Right lobe of liver (tissue), 6 donors: ENCODE results near the gene ASB11. TPM values are rescaled to one million over a fixed set of nuclear protein-coding genes. Genes with fewer than 3 reads are reported as not detected.
A peak's percentile ranks its signal among the peaks of the same experiment; 100 is the strongest.

ENCODE experiments used
- ATAC-seq, 4 donors: fragments of 200-7000 bp; cut with Tn5 transposase; one replicate each; pipeline ENCODE4 v1.9.1; 2020; ENCODE audit warnings: mild to moderate bottlenecking in 4 of 4, moderate library complexity in 4 of 4
- DNase-seq, 3 donors: peaks; one replicate each; pipeline ENCODE4 v3.0.0-alpha.2; 2020
- H3K27ac ChIP-seq, 3 donors: fragments of 200-600 bp; one replicate each; pipeline ENCODE4 v1.8.0; 2022
- H3K27me3 ChIP-seq, 2 donors: fragments of 200-600 bp; one replicate each; pipeline ENCODE4 v1.8.0; 2022
- H3K36me3 ChIP-seq, 4 donors: fragments of 200-600 bp; sonication (generic) in 1 of 4; one replicate each; pipeline versions ENCODE4 v1.5.1 to v1.8.0; 2017 to 2022; ENCODE audit warnings: control low read depth in 1 of 4
- H3K4me1 ChIP-seq, 4 donors: fragments of 200-600 bp; sonication (generic) in 1 of 4; one replicate each; pipeline versions ENCODE4 v1.5.1 to v1.8.0; 2017 to 2022; ENCODE audit warnings: control low read depth in 1 of 4
- H3K4me3 ChIP-seq, 3 donors: fragments of 200-600 bp; one replicate each; pipeline ENCODE4 v1.8.0; 2022
- H3K9me3 ChIP-seq, 4 donors: fragments of 200-600 bp; sonication (generic) in 1 of 4; one replicate each; pipeline versions ENCODE4 v1.5.1 to v1.8.0; 2017 to 2022; ENCODE audit warnings: control low read depth in 1 of 4
- POLR2A ChIP-seq: fragments of 450-650 bp; IDR thresholded peaks from one replicate; pipeline ENCODE4 v1.6.1; 2017; ENCODE audit warnings: antibody characterized with exemption, mild to moderate bottlenecking
- WGBS: methylation state at CpG from one replicate; pipeline ENCODE4 v1.1.6; 2018; ENCODE audit warnings: low coverage, low lambda C conversion rate; ENCODE audit not compliant: insufficient coverage; ENCODE audit errors: missing lambda C conversion rate; 5-methylcytosine and 5-hydroxymethylcytosine counted together
- intact Hi-C, 2 donors: fragments of 100-400 bp; cut with DNase I; formaldehyde crosslinking; loops; one replicate each; pipeline versions ENCODE4 v1.11.2 to v1.14.1; 2022
- total RNA-seq, 6 experiments: library from RNA; depleted of rRNA in 2 of 6; stranded (reverse); fragments of >200 nt in 2 of 6; fragmentation: NEBNext Ultra II Directional in 3 of 6; extraction: Animal tissue kit (Norgen Biotek cat#: 25700) in 3 of 6; gene quantifications; one replicate each; pipeline versions ENCODE4 v1.1.0 to v1.2.4, GENCODE V29; 2016 to 2023
- TF ChIP-seq, protein P1 (sequence below), 4 donors: fragments of 200-600 bp in 3 of 4; fragments of 450-650 bp in 1 of 4; IDR thresholded peaks; one replicate each; pipeline versions ENCODE4 v1.5.1 to v1.8.0; 2016 to 2022; ENCODE audit warnings: antibody characterized with exemption in 4 of 4, mild to moderate bottlenecking in 2 of 4
- donor health status: DM: no; HTN: yes; CAD: no.
- donor health status: DM: no; HTN: no; CAD: no.
- donor health status: DM: no; HTN: no; CAD: no.
- donor health status: DM: no; HTN: yes; CAD: no.
- donor health status: DM: no; HTN: yes; CAD: no.

Gene ASB11
- total RNA-seq, 6 experiments from 2014 or later: not detected

DNA sequence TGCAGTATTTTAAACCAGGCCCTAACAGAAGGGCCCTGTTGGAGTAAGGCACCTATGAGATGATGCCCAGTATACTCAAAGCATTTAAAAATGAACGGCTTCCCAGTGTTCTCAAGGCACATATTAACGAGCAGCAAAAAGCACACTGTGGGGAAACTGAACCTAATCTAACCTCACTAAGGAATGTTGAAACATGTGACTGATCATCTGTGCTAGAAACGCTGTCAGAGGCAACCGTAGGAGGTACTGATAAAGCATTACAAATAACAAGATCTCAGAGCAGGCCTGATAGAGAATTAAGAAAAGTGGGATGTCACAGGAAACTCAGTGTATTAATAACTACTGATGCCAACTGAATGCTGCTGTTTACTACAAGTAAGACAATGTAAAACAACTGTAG is 69.5 kb downstream of the ASB11 start:
- ATAC-seq: no peak
- intact Hi-C loops: no loop called here
- Histone ChIP-seq H3K27ac (no peak overlapping the region), H3K36me3 (no peaks in the 10 kb centered on the region), H3K27me3 (no peaks in the 10 kb centered on the region), H3K4me3 (no peak overlapping the region), H3K9me3 (no peaks in the 10 kb centered on the region), H3K4me1 (no peaks in the 10 kb centered on the region)
- DNase-seq: no peak
- WGBS: 28% methylated on average over 4 of the region's 4 CpGs
- no peak for TF ChIP-seq POLR2A
- TF ChIP-seq, protein P1, sequence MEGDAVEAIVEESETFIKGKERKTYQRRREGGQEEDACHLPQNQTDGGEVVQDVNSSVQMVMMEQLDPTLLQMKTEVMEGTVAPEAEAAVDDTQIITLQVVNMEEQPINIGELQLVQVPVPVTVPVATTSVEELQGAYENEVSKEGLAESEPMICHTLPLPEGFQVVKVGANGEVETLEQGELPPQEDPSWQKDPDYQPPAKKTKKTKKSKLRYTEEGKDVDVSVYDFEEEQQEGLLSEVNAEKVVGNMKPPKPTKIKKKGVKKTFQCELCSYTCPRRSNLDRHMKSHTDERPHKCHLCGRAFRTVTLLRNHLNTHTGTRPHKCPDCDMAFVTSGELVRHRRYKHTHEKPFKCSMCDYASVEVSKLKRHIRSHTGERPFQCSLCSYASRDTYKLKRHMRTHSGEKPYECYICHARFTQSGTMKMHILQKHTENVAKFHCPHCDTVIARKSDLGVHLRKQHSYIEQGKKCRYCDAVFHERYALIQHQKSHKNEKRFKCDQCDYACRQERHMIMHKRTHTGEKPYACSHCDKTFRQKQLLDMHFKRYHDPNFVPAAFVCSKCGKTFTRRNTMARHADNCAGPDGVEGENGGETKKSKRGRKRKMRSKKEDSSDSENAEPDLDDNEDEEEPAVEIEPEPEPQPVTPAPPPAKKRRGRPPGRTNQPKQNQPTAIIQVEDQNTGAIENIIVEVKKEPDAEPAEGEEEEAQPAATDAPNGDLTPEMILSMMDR (IDR thresholded peaks at IDR 0.05): no peak

DNA sequence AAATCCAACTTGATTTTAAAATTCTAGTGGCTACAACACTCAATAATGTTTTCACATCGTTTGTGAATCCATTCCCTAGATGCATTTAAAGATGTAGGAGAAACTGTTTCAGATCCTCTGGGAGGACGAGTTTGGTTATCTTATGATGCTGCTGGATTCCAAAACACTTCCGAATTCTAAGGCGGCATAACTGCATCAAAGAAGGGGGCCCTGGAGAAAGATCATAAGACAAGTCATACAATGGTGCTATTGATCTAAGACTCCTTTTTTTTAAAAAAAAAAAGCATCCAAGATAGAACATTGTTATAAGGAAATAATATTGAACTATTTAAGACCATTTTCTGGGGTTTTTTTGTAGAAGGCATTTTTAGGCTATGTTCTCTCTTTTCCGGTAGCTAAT is 71.0 kb downstream of the ASB11 start:
- TF ChIP-seq, protein P1 (IDR thresholded peaks at IDR 0.05): no peak
- no peak for TF ChIP-seq POLR2A
- no peak for ATAC-seq
- intact Hi-C loops: no loop called here
- Histone ChIP-seq H3K4me3 (no peak overlapping the region), H3K9me3 (no peaks in the 10 kb centered on the region), H3K36me3 (no peaks in the 10 kb centered on the region), H3K4me1 (no peaks in the 10 kb centered on the region), H3K27me3 (no peaks in the 10 kb centered on the region), H3K27ac (no peak overlapping the region)
- DNase-seq: no peak
- 60% methylated on average over 5 of the region's 5 CpGs for WGBS

DNA sequence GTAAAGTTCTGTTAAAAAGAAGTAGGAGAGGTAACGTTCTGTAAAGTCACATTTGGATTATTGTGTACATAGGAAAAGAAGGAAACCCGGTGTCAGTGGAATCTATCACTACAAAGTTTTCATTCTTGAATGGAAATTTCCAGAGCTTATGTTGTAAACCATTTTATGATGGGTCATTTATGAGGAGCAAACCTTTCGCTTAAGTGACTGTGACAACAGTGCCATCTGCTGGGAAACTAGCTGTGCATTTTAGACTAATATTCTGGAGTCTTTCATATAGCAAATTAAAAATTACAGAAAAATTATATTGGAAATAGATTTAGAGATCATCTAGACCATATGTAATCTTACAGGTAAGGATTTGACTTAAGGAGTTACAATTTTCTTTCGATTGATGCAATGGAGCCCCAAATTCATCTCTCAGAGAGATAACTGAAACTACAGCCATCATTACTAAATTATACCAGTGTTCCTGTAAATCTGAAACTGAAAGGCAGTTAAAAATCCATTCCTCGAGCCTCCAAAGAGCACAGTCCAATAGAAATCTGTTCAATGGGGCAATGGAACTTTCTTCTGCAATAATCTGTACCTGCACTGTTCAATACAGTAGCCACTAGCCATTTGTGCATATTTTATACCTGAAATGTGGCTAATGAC is 72.4 kb downstream of the ASB11 start:
- intact Hi-C loops: no loop called here
- 8% methylated on average over 5 of the region's 5 CpGs for WGBS
- TF ChIP-seq POLR2A: no peak
- TF ChIP-seq, protein P1 (IDR thresholded peaks at IDR 0.05): peak; percentile 43 to 73 (median 70)
- Histone ChIP-seq H3K36me3 (no peaks in the 10 kb centered on the region), H3K27me3 (no peaks in the 10 kb centered on the region), H3K4me1 (no peaks in the 10 kb centered on the region), H3K9me3 (no peaks in the 10 kb centered on the region), H3K4me3 (no peak overlapping the region), H3K27ac (no peak overlapping the region)
- ATAC-seq (peak; percentile 56 to 83 (median 67)), DNase-seq (no peak)

DNA sequence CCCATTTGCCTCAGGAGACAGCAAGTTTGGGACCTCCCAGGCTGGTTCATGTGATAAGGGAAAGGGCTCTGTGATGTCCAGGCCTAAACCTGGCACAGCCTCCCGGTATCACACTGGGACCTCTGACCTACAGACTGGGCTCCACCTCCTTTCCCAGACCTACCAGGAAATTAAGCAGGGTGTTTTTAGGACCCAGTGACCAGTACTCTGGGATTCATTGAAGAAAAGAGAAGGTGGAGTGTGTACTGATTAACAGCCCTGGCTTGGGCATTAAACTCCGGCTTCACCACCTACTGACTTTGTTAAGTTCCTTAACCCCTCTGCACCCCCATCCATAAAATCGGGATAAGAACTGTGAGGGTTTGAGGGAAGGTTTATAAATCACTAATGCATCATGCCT is 74.1 kb downstream of the ASB11 start:
- no peak overlapping the region for H3K4me3 ChIP-seq
- TF ChIP-seq POLR2A: no peak
- TF ChIP-seq, protein P1 (IDR thresholded peaks at IDR 0.05): no peak
- no peak overlapping the region for H3K27ac ChIP-seq
- peak; percentile 64 to 79 (median 74) for ATAC-seq
- intact Hi-C loops: no loop called here
- no peaks in the 10 kb centered on the region for H3K4me1 ChIP-seq
- H3K36me3 ChIP-seq: no peaks in the 10 kb centered on the region
- 27% methylated on average over 3 of the region's 3 CpGs for WGBS
- no peak for DNase-seq
- no peaks in the 10 kb centered on the region for H3K27me3 ChIP-seq
- no peaks in the 10 kb centered on the region for H3K9me3 ChIP-seq
